Stimulated activated CD8-positive, alpha-beta memory T cell treated with anti-CD3 and anti-CD28 coated beads, Interleukin-7, amount 100 ng/mL, for 4 hours (primary cell): ENCODE data around the gene VEGFA.

Source experiments
- DNase-seq, 2 donors: peaks; one replicate each; pipeline ENCODE4 v3.0.0-alpha.2; 2020; ENCODE audit warnings: low read depth in 2 of 2

The VEGFA gene

DNA sequence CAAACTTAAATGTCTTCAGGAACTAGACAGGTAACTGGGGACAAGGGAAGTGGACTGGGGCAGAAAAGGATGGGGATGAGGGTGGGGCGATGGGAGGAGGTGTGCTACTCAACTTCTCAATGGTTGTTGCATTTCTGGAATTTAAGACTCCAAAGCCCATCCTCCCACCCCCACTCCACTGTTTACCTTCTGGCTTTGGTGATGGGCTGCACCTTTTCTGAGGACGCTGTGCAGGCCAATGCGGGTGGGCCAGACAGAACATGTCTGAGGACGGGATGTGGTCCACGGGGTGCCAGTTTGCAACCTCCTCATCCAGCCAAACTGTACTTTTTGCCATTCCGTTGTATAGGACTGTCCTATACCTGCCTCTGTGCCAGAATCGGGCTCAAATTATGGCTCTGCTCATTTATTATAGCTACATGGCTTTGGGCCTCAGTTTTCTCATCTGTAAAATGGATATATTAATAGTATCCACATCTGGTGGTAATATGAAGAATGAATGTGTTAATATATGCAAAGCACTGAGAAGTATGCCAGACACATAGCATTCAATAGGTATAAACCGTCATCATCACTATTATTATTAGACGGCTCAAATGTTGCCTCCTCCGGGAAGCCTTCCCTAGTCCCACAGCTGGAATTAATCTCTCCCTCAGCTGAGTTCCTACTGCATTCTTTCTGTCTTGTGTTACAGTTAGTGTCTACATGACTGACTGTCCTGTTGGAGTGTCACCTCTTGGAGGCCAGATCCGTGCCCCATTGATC is 31.0 kb upstream of the VEGFA start:
- no peak for DNase-seq

DNA sequence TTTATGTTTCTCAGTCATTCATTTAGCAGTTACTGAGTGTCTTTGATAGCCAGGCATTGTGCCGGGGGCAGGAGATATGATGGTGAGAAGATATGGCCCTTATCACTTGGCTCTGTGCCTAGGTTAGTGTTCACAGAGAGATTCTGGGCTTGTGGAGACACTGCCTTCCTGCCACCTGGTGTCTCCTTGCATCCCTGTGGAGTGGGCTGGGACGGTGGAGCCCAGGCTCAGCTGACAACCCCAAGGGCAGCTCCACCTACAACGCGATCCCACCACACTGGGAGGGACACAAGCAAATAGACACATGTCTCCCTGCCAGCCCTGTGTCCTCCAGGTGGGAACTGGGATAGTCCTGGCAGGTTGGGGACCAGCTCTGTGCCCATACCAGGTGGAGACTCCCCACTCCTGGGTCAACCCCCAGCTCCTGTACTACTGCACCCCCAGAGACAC is 30.3 kb upstream of the VEGFA start:
- no peak for DNase-seq

GRCh38 chr6:43740321-43740960 is 29.6 kb upstream of the VEGFA start:
- DNase-seq: no peak

DNA sequence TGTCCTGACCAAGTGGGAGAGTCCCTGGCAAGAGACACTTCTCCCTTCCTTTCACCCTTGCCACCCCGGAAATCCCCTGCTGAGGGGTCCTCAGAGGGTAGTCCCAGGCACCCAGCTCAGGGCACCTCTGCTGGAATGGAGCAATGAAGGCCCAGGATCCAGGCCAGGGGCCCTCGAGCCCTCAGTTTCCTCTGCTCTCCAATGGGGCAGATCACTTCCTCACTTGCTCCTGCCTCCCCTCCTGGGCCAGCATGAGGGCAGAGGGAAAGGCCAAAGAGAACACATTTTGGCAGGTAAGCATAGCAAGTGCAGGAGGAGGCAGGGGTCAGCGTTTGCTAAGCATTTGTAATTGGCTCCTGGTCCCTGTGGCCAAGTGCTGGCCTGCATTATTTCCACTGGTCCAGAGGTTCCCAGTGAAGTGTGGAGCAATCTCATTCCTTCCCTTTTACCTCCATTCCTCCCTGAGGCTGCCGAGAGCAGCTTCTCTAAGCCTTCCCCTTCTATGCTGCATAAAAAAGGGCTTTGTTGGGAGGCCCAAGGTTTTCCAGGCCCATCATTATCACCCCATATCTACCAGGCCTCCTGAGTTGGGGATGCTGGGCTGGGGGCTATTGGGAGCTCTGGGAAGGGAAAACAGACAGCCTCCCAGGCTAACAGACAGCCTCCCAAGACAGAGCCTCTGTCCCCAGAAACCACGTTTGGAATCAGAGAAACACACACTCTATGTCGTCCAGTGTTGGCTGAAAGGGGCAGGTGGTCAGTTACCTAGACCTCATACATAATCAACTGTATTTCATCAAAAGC is 28.8 kb upstream of the VEGFA start:
- DNase-seq: no peak

- DNase-seq: no peak
Measured at GRCh38 chr6:43741829-43742228, 28.2 kb upstream of the VEGFA start.

DNA sequence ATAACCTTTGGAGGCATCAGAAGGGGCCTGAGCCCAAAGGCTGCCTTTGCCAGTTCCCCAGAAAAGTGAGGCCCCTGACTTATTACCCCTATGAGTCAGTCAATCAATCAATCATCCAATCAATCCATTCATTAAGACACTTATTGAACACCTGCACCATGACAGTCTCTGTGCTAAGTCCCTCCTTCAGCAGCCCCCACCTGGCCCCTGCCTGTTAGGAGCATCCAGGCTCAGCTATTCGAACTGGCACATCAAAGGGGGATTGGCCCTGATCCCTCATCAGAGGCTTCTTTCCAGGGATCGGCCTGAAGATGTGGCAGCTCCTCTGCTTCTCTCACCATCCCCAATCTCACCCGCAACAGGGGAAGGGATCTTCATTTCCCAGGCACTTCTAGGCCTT is 27.7 kb upstream of the VEGFA start:
- no peak for DNase-seq

- DNase-seq: no peak
Measured at GRCh38 chr6:43742931-43743632, 26.9 kb upstream of the VEGFA start.

- DNase-seq: no peak
Measured at GRCh38 chr6:43743682-43744381, 26.2 kb upstream of the VEGFA start.

- no peak for DNase-seq
Measured at GRCh38 chr6:43744491-43744890, 25.5 kb upstream of the VEGFA start.

DNA sequence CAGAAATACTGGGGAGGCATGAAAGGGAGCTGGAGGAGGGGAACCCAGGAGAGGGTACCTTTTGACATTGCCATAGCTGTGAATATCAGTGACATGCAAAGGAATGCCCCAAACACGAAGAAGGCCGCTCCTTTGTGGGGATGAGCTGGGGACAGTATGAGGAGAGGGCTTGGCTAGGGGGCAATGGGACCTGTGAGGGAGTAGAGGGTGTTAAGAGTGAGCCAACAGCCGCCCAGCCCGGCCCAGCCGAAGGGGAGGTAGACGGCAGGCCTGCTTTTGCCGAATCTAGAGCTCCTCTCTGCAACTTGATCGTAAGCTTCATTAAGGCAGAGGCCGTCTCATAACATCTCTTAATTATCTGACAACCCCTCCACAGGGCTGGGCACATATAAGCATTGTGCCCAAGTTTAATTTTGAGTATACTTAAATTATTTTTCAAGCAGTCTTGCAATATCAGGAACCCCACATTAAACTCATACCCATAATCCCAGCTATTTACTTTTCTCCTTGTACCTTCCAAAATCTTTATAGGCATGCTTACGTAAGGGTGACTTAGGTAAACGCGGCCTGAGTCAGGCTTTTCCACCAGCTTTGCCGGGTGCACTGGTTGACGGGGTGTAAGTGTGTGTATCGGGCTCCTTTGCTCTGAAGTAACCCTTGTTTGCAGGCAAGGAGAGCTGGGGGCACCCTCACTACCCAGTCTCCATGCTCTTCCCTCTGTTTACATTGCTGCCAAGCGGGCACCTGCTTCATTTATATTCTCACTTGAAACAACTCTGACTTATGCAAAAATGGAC is 24.9 kb upstream of the VEGFA start:
- no peak for DNase-seq

- DNase-seq: no peak
Measured at GRCh38 chr6:43746071-43746470, 23.9 kb upstream of the VEGFA start.

DNA sequence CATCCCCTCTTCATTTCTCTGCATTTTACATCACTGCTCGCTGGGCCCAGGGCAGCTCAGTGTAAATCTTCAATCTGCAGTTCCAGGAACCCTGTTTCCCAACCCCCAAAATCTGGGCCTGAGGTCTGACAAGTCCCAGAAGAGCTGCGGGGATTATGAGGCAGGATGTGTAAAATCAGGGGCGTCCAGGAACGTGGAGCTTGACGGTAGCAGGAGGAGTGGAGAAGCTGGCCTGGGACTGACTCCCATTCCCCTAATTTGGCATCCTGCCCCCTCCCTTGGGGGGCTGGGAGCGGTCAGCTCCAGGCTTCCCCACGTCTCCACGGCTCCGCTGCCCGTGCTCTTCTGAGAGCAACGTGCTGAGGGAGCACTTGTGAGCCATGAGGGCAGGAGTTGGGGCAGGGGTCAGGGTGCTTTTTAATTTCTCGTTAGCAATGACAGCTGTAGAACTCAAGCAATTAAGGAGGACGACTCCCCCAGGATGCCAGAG is 23.4 kb upstream of the VEGFA start:
- no peak for DNase-seq

DNA sequence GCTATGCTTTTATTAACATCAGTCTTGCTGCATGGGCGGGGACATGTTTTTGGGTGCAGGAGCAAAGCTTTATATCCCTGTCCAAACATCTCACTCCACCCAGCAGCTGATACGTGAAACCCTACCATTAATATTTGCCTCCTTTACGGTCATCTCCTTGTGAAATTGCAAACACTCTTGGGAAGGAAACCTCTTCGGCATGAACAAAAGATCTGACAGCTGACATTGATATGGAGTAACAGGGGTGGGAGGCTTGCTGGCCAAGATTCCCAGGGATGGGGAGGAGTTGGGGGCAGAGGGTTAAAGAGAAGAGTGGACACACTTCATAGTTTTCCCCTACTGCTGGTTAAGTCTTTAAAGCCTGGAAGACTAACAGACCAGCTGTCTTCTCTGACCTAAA is 22.2 kb upstream of the VEGFA start:
- no peak for DNase-seq

DNA sequence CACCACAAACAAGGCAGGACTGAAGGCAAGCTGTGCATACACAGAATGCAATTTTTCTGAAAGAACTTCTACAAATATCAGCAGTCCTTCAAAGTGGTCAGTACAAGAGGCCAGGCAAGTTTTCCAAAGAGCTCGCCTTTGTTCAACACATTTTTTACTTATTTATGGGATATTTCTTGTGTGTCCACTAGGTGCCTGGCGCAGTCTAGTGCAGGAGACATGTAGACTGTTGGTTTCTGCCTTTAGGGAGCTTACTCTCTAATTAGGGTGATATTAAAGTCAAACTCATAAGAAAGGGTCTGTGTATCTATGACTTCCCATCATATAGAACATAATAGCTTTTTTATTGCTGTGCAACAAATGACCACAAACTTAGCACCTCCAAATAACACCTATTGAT is 21.2 kb upstream of the VEGFA start:
- no peak for DNase-seq

- no peak for DNase-seq
Measured at GRCh38 chr6:43749461-43749860, 20.6 kb upstream of the VEGFA start.

GRCh38 chr6:43750622-43751021 is 19.4 kb upstream of the VEGFA start:
- DNase-seq: no peak

DNA sequence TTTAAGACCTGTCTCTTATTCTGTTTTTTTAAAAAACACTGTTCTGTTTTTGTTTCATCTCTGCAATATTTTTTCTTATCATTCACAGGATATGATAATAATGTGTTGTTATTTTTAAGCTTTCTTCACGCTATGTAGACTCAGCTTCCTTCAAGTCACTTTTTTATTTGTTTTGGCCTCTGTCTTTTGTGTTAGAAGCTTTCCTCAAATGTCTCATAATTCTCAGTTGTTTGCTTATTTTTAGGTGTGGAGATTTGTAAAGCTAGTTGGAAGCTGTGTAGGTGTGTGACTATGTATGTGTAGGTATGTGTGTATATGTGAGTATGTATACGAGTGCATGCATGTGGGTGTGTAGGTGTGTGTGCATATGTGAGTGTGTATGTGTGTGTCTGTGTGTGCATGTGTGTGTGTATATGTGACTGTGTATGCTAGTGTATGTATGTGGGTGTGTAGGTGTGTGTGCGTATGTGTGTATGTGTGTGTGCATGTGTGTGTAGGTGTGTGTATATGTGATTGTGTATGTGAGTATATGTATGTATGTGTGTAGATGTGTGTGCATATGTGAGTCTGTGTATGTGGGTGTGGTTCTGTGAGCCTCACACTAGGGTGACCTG is 16.3 kb upstream of the VEGFA start:
- no peak for DNase-seq

DNA sequence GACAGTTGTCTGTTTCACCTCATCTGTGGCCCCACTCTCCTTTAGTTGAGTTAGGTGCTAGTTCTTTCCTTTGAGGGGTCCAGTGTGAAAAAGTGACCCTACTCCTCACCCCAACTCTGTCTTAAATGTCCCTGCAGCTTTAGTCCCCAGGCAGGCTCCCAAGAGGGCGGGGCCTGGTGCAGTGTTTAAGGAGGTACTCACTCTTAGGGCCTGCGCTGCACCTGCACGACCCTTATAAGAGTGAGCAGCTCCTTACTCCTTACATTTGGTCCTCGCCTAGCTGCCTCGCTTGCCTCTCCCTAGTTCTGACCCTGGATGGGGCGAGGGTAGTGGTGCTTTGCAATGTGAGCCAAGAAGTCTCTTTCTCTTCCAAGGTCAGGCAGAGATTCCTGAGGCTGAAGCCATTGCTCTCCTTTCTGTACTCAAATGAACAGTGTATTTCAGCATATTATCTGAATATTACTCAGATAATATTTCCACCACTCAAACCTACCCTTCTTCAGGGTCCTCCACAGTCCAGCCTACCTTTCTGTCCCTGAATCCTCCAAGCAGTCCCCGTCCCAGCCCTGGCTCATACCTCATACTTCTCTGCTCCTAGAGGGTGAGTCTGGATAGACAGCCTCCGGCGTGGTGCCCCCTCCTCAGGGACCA is 11.9 kb upstream of the VEGFA start:
- DNase-seq: no peak

GRCh38 chr6:43758617-43759050 is 11.4 kb upstream of the VEGFA start:
- DNase-seq: no peak
